ENCODE data around the gene PGAP3.
"Not testable (repeated sequence)": the region's sequence is repeated elsewhere in the genome, so short reads cannot be mapped to it uniquely, and the experiment has no call there.

Gene PGAP3

DNA sequence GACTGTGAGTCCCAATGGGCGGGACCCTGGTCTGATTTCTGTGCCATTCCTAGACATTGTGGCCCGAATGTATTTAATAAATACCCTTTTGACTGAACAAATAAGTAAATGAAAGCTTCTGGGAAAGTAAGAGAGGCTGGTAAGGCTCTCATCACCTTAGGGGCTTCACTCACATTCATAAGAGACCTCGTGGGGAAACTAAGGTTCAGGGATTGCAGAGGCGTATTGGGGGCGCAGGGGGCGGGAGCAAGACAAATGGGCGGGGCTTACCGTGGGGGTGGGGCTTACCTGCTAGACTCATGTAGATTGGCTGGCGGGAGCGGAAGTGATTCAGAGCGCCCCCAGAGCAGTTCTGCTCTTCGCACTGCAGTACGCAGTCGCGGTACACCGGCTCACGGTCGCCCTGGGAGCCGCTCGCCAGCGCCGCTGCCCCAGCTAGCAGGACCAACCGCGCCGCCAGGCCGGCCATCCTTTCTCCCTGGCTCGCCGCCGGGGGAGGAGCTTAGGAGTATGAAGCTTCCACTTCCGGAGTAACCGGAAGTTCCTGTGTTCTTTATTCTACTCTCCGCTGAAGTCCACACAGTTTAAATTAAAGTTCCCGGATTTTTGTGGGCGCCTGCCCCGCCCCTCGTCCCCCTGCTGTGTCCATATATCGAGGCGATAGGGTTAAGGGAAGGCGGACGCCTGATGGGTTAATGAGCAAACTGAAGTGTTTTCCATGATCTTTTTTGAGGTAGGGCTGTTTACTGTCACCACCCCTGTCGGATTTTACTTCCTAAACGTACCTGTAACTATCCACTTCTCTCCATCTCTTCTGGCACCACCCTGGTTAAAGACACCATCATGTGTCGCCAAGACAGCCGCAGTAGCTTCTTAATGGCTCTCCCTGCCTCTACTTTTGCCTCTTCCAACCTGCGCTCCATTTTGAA lies at the start of gene PGAP3:
PGAP3 (minus strand) TSS at position 512 of the 929 bp plus-strand sequence; CDS start at position 469, 43 bp downstream.
- DNase-seq (ENCODE audit: low read depth in 2 of 3, low spot score in 2 of 3): peak; percentile 80 to 88 (median 82)

- no peak for DNase-seq (ENCODE audit: low read depth in 2 of 3, low spot score in 2 of 3)
These were observed 49.4 kb upstream of the PGAP3 start for GRCh38 chr17:39737206-39737759.

DNA sequence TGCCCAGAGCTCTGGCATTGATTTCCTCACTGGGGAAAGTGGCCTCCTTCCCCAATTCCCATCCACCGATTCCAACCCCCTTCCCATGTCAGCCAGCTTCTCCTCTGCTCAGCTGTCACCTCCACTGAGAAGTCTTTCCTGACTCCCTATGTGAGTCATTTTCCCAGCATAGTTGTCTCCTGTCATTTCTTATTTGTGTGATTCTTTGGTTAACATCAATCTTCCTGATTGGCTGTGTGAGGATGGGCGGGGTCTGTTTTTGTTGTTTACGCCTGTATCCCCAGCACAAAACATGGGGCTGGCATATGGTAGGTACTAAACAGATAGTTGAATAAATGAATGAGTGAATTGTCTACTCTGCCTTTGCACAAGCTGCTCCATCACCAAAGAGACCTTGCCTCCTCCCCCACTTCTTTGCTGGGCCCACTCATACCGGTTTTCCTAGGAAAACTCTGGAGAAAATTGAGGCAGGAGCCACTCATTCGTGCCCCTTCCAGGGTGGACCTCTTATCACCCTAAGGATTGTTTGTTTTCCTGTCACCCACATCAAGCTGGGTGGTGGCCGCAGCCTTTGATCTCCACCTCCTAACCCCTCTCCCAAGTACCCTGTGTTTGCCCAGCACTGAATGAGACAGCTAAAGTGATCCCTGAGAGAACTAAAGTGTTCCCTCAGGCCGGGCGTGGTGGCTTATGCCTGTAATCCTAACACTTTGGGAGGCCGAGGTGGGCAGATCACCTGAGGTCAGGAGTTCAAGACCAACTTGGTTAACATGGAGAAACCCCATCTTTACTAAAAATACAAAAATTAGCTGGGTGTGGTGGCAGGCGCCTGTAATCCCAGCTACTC lies 48.7 kb upstream of the PGAP3 start:
- no peak for DNase-seq (ENCODE audit: low read depth in 2 of 3, low spot score in 2 of 3)

DNA sequence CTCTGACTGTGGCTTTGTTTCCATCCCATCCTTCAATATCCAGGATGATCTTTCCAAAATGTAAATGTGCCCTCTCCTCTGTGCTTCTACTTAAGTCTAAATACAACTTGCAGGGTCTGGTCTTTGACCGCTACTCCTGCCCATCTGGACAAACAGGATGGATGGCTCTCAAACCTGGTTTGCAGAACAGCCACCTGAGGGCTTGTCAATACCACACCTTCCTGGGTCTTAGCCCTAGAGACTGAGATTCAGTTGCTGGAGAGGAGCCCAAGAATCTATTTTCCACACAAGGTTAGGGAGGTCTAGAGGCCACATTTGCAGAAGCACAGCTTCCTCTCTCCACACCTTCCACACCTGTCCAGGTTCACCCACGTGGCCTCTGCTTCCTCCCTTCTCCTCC lies 48.0 kb upstream of the PGAP3 start:
- no peak for DNase-seq (ENCODE audit: low read depth in 2 of 3, low spot score in 2 of 3)

DNA sequence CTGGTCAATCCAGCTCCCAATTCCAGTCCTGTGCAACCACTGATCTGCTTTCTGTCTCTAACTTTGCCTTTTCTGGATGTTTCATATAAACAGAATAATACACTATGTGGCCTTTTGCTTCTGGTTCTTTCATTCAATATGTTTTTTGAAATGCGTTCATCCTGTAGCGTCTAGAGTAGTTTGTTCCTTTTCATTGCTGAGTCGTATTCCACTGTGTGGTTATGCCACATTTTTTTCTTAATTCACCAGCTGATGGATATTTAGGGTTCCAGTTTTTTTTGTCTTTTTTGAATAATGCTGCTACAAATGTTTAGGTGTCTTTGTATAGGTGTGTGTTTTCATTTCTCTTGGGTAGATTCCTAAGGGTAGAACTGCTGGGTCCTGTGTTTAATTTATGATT lies 44.7 kb upstream of the PGAP3 start:
- no peak for DNase-seq (ENCODE audit: low read depth in 2 of 3, low spot score in 2 of 3)

- peak; percentile 89 to 98 (median 91) for DNase-seq (ENCODE audit: low read depth in 2 of 3, low spot score in 2 of 3)
These were observed 42.5 kb upstream of the PGAP3 start, which contains the start of gene MIEN1 for GRCh38 chr17:39730095-39730921. TSS of gene MIEN1 (minus strand) at chr17:39730532. CDS start at chr17:39730495, 37 bp downstream.

DNA sequence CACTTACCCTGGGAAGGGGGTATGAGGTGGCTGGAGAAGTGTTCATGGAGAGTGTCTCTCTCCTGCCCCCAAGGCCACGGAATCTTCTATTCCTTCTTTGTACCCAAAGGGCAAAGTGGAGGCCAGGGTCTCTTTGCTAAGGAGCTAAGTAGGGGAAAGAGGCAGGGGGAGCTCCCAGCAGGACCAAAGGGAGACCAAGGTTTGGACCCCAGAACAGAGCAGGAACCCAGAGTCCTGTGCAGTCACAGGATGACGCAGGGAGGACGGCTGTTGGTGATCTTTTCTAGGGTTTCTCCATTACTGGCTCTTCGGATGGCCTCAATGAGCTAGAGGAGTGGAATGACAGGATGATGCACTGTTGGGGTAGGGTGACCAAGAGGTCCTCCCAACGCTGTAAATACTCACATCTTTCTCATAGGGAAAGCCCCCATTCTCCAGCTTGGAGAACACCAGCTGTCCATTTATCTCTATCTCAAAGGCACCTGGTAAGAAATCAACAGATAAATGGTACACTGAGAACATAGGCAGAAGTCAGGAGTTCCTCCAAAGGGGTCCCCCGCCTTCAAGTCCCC lies 41.5 kb upstream of the PGAP3 start:
- no peak for DNase-seq (ENCODE audit: low read depth in 2 of 3, low spot score in 2 of 3)

- DNase-seq (ENCODE audit: low read depth in 2 of 3, low spot score in 2 of 3): no peak
These were observed 39.7 kb upstream of the PGAP3 start for GRCh38 chr17:39727556-39727955.

GRCh38 chr17:39726617-39727016 lies 38.8 kb upstream of the PGAP3 start:
- no peak for DNase-seq (ENCODE audit: low read depth in 2 of 3, low spot score in 2 of 3)

DNA sequence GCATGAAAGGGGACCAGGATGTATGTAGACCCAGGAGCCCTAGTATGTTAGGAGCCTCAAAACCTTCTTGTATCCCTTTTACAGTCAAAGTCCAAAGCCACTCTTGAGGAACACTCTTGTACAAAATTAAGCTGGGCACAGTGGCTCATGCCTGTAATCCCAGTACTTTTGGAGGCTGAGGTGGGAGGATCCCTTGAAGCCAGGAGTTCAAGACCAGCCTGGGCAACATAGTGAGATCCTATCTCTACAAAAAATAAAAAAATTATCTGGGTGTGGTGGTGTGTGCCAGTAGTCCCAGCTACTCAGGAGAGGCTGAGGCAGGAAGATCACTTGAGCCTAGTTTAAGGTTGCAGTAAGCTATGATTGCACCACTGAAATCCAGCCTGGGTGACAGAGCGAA lies 38.1 kb upstream of the PGAP3 start:
- not testable (repeated sequence) for DNase-seq (ENCODE audit: low read depth in 2 of 3, low spot score in 2 of 3)

DNA sequence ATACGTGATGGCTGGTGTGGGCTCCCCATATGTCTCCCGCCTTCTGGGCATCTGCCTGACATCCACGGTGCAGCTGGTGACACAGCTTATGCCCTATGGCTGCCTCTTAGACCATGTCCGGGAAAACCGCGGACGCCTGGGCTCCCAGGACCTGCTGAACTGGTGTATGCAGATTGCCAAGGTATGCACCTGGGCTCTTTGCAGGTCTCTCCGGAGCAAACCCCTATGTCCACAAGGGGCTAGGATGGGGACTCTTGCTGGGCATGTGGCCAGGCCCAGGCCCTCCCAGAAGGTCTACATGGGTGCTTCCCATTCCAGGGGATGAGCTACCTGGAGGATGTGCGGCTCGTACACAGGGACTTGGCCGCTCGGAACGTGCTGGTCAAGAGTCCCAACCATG lies 36.9 kb upstream of the PGAP3 start:
- DNase-seq (ENCODE audit: low read depth in 2 of 3, low spot score in 2 of 3): no peak

DNA sequence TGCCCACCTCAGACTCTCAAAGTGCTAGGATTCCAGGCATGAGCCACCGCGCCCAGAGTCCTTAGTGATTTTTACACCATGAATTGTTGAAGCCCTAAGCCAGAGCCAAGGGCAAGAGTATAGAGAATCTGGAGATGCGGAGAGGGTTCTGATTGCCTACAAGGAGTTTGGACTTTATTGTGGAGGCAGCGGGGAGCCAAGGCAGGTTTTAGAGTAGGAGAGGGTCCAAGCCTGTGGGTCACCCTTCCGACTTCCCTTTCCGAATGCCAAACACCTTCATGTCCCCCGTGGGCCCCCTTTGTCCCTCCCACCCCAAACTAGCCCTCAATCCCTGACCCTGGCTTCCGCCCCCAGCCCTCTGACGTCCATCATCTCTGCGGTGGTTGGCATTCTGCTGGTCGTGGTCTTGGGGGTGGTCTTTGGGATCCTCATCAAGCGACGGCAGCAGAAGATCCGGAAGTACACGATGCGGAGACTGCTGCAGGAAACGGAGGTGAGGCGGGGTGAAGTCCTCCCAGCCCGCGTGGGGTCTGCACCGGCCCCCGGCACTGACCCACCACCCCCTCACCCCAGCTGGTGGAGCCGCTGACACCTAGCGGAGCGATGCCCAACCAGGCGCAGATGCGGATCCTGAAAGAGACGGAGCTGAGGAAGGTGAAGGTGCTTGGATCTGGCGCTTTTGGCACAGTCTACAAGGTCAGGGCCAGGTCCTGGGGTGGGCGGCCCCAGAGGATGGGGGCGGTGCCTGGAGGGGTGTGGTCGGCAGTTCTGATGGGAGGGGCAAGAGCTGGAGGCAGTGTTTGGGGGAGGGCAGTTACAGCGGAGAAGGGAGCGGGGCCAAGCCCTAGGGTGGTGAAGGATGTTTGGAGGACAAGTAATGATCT lies 35.4 kb upstream of the PGAP3 start:
- no peak for DNase-seq (ENCODE audit: low read depth in 2 of 3, low spot score in 2 of 3)

GRCh38 chr17:39722104-39722503 lies 34.2 kb upstream of the PGAP3 start:
- no peak for DNase-seq (ENCODE audit: low read depth in 2 of 3, low spot score in 2 of 3)

DNA sequence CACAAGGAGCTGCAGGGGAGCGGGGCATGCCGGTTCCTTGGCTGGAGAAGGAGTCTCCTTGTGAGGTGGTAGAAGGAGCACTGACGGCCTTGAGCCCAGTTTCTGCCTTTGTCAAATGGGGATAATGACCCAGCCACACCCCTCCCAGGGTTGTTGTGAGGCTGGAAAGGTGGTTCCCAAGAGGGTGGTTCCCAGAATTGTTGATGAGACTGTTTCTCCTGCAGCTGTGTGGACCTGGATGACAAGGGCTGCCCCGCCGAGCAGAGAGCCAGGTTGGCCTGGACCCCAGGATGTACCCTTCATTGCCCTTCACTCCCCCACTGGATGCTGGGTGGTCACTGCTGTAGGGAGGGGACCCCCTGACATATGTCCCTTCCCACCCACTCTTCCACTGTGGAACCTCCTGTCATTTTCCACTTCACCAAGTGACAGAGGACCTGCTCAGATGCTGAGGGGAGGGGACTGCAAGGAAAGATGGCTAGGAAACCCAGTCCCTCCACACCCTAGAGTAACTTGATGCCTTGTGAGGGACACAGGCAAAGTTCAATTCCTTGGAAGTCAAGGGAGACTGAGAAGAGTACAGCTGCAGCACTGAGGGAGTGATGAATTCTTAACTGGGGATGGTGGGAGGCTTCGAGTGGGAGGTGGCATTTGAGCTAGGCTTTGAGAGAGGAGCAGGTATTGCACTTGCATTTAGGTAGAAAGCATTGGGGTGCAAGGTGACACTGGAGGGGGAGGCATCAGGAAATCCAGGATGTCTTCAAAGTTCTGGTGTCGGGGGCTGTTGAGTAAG lies 31.9 kb upstream of the PGAP3 start:
- DNase-seq (ENCODE audit: low read depth in 2 of 3, low spot score in 2 of 3): no peak

- no peak for DNase-seq (ENCODE audit: low read depth in 2 of 3, low spot score in 2 of 3)
These were observed 29.8 kb upstream of the PGAP3 start for GRCh38 chr17:39717660-39718059.

DNA sequence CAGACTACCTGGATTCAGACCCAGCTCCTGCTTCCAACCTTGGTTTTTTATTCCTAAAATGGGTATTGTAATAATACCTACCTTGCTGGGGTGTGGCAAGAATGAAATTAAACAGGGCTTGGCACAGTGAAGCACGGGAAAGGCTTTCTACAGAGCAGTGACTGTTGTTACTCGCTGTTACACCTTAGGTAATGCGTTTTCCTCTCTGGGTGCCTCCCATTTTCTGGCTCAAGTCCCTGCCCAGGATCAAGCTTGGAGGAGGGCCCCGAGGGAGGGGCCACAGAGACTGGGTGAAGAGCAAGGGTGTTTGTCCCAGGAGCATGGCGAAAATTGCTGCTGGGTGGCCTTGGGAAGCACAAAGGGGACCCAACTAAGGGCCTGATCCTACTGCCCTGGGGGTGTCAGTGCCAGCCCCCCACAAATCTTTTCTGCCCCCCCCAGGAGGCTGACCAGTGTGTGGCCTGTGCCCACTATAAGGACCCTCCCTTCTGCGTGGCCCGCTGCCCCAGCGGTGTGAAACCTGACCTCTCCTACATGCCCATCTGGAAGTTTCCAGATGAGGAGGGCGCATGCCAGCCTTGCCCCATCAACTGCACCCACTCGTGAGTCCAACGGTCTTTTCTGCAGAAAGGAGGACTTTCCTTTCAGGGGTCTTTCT lies 29.2 kb upstream of the PGAP3 start:
- DNase-seq (ENCODE audit: low read depth in 2 of 3, low spot score in 2 of 3): no peak

GRCh38 chr17:39716073-39716818 lies 28.4 kb upstream of the PGAP3 start:
- no peak for DNase-seq (ENCODE audit: low read depth in 2 of 3, low spot score in 2 of 3)
